ENCODE measurements around the gene RBMS1. TPM values are rescaled to one million over a fixed set of nuclear protein-coding genes. Genes with fewer than 3 reads are reported as not detected.
A peak's percentile ranks its signal among the peaks of the same experiment; 100 is the strongest.

The RBMS1 gene
- total and polyA plus RNA-seq, 8 donors = 91.7 to 133 (median 119) TPM

GRCh38 chr2:160289831-160290230, 203.8 kb downstream of the RBMS1 start:
- TF ChIP-seq, protein P1, sequence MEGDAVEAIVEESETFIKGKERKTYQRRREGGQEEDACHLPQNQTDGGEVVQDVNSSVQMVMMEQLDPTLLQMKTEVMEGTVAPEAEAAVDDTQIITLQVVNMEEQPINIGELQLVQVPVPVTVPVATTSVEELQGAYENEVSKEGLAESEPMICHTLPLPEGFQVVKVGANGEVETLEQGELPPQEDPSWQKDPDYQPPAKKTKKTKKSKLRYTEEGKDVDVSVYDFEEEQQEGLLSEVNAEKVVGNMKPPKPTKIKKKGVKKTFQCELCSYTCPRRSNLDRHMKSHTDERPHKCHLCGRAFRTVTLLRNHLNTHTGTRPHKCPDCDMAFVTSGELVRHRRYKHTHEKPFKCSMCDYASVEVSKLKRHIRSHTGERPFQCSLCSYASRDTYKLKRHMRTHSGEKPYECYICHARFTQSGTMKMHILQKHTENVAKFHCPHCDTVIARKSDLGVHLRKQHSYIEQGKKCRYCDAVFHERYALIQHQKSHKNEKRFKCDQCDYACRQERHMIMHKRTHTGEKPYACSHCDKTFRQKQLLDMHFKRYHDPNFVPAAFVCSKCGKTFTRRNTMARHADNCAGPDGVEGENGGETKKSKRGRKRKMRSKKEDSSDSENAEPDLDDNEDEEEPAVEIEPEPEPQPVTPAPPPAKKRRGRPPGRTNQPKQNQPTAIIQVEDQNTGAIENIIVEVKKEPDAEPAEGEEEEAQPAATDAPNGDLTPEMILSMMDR (IDR thresholded peaks at IDR 0.05) = no peak
- Histone ChIP-seq H3K9me3 (no peaks in the 10 kb centered on the region), H3K27ac (peak overlapping the region; percentile 26 to 55), H3K4me1 (peaks cover 10 to 55% of the 10 kb centered on the region in 2 donors), H3K4me3 (no peak overlapping the region), H3K36me3 (peaks cover 0 to 47% of the 10 kb centered on the region in 2 donors), H3K27me3 (no peaks in the 10 kb centered on the region)
- ATAC-seq (no peak), DNase-seq (no peak)
- intact Hi-C loops (cut with DNase I) = no loop called here

GRCh38 chr2:160289126-160289525, 204.5 kb downstream of the RBMS1 start:
- peak overlapping the region; percentile 26 to 55 for H3K27ac ChIP-seq
- ATAC-seq = no peak
- H3K36me3 ChIP-seq = peaks cover 0 to 55% of the 10 kb centered on the region in 2 donors
- peaks cover 10 to 48% of the 10 kb centered on the region in 2 donors for H3K4me1 ChIP-seq
- H3K27me3 ChIP-seq = no peaks in the 10 kb centered on the region
- DNase-seq = no peak
- TF ChIP-seq, protein P1 (IDR thresholded peaks at IDR 0.05) = no peak
- no peaks in the 10 kb centered on the region for H3K9me3 ChIP-seq
- intact Hi-C loops (cut with DNase I) = no loop called here
- H3K4me3 ChIP-seq = no peak overlapping the region

- no peaks in the 10 kb centered on the region for H3K27me3 ChIP-seq
- ATAC-seq (no peak), DNase-seq (no peak)
- H3K9me3 ChIP-seq = no peaks in the 10 kb centered on the region
- intact Hi-C loops (cut with DNase I) = no loop called here
- TF ChIP-seq, protein P1 (IDR thresholded peaks at IDR 0.05) = no peak
- H3K36me3 ChIP-seq = peaks cover 0 to 60% of the 10 kb centered on the region in 2 donors
- peaks cover 10 to 40% of the 10 kb centered on the region in 2 donors for H3K4me1 ChIP-seq
- H3K27ac ChIP-seq = no peak overlapping the region
- H3K4me3 ChIP-seq = no peak overlapping the region
Measured at GRCh38 chr2:160288324-160288723, 205.3 kb downstream of the RBMS1 start.

DNA sequence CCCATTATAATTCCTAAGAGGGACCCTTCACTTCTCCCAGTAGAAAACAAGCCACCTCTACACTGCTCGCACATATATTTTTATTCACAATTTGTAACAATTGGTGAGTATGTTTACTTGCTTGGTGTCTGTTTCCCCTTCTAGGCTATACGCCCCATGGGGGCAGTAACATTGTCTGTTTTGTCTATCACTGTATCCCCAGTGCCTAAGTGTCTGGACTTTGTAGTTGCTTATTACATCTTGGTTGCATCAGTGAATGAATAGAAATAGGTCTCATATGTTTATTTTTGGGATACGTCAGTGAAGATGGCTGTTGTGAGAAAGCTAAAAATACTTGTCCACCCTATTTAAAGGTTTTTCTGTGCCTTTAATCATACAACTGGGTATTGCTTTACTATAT, 206.1 kb downstream of the RBMS1 start:
- peaks cover 10 to 38% of the 10 kb centered on the region in 2 donors for H3K4me1 ChIP-seq
- ATAC-seq (no peak), DNase-seq (no peak)
- TF ChIP-seq, protein P1 (IDR thresholded peaks at IDR 0.05) = no peak
- intact Hi-C loops (cut with DNase I) = no loop called here
- no peaks in the 10 kb centered on the region for H3K9me3 ChIP-seq
- no peaks in the 10 kb centered on the region for H3K27me3 ChIP-seq
- H3K27ac ChIP-seq = no peak overlapping the region
- H3K36me3 ChIP-seq = peaks cover 0 to 59% of the 10 kb centered on the region in 2 donors
- H3K4me3 ChIP-seq = no peak overlapping the region

DNA sequence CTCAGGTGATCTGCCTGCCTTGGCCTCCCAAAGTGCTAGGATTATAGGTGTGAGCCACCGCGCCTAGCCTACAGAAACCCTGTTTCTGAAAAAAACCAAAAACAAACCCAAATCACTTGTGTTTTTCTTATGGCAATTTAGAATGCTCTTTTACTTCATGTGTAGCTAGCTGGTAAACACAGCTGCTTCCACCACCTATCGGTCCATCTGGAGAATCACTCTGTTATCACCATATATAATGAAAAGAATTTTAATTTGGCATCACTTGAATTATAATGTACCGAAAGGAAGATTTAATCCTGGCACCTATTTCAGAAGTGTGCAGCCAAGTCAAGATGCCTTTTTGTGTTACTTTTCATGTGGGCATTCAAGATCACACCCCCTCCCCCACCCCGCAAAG, 207.1 kb downstream of the RBMS1 start:
- H3K36me3 ChIP-seq = peaks cover 0 to 67% of the 10 kb centered on the region in 2 donors
- ATAC-seq = no peak

More for the DNA sequence above, 207.1 kb downstream of the RBMS1 start:
- Histone ChIP-seq H3K9me3 (no peaks in the 10 kb centered on the region), H3K27me3 (no peaks in the 10 kb centered on the region), H3K27ac (no peak overlapping the region), H3K4me1 (peaks cover 14 to 46% of the 10 kb centered on the region in 2 donors), H3K4me3 (no peak overlapping the region)
- DNase-seq = no peak
- TF ChIP-seq, protein P1 (IDR thresholded peaks at IDR 0.05) = no peak
- intact Hi-C loops (cut with DNase I) = no loop called here

Measured in left lung (tissue), 10 donors.